OCI-LY1 (cell line): ENCODE data around the gene CEND1.

Experiments used
- CTCF ChIP-seq: fragments of 200-600 bp; sonication (generic), shearing (Covaris generic); IDR thresholded peaks from 2 replicates; pipeline ENCODE4 v1.5.1; 2017; ENCODE audit warnings: mild to moderate bottlenecking, antibody characterized with exemption, low read length, moderate library complexity, mixed read lengths
- EZH2 ChIP-seq: fragments of 200-600 bp; sonication (generic), shearing (Covaris generic); IDR thresholded peaks from 2 replicates; pipeline ENCODE4 v1.8.0; 2017; ENCODE audit warnings: borderline replicate concordance, mixed run types, mild to moderate bottlenecking, antibody characterized with exemption, low read length, moderate library complexity, mixed read lengths

- no peak for TF ChIP-seq CTCF
- no peak for TF ChIP-seq EZH2
Observed at GRCh38 chr11:796565-797295, 6.8 kb upstream of the CEND1 start.
